Activated T-helper 2 cell treated with anti-CD3 and anti-CD28 coated beads, Interferon-gamma antibody, Interleukin-2, Interleukin-4, amounts not matched to agents 10 μg/mL and 5 μg/mL and 100 μg/mL, durations not matched to agents 14 hours and 24 hours and 36 hours (primary cell): ENCODE data around the gene TDRD5. TPM values are rescaled to one million over a fixed set of nuclear protein-coding genes. Genes with fewer than 3 reads are reported as not detected.
"Not testable (repeated sequence)": the region's sequence is repeated elsewhere in the genome, so short reads cannot be mapped to it uniquely, and the experiment has no call there.

ENCODE experiments used
- DNase-seq: peaks from one replicate; pipeline ENCODE4 v3.0.0; 2021; ENCODE audit warnings: low spot score
- H3K27ac Mint-ChIP-seq: one replicate; pipeline ENCODE4 v1.8.0; 2021; ENCODE audit warnings: mixed read lengths
- H3K27me3 Mint-ChIP-seq: one replicate; pipeline ENCODE4 v1.8.0; 2021; ENCODE audit warnings: low read depth, mixed read lengths
- H3K36me3 Mint-ChIP-seq: one replicate; pipeline ENCODE4 v1.8.0; 2021; ENCODE audit warnings: low read depth, mixed read lengths
- H3K4me1 Mint-ChIP-seq: one replicate; pipeline ENCODE4 v1.8.0; 2021; ENCODE audit warnings: low read depth, mixed read lengths
- H3K4me3 Mint-ChIP-seq: one replicate; pipeline ENCODE4 v1.8.0; 2021; ENCODE audit warnings: low read depth, mild to moderate bottlenecking, moderate library complexity, mixed read lengths
- H3K9me3 Mint-ChIP-seq: one replicate; pipeline ENCODE4 v1.8.0; 2021; ENCODE audit warnings: mixed read lengths
- intact Hi-C: fragments of 100-400 bp; cut with micrococcal nuclease; formaldehyde crosslinking; loops from one replicate; pipeline ENCODE4 v1.15.1; 2023
- total RNA-seq: library from RNA; stranded (reverse); gene quantifications from 2 replicates; pipeline ENCODE4 v1.2.3, GENCODE V29; 2022

Gene TDRD5
- total RNA-seq, 1 donor from 2014 or later = not detected

DNA sequence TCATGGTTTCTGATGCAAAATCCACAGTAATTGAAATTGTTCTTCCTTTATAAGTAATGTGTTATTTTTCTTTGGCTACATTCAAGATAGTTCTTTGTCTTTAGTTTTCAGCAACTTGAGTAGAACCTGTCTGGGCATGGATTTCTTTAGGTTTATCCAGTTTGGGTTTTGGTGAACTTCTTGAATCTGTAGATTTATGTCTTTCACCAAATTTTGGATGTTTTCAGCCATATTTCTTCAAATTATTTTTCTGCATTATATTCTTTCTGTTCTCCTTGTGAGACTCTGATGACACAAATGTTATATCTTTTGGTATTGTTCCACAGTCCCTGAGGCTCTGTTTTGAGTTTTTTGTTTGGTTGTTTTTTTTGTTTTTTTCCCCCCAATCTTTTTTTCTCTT is 69.4 kb downstream of the TDRD5 start:
- H3K27ac Mint-ChIP-seq = no peak overlapping the region
- DNase-seq = no peak
- H3K27me3 Mint-ChIP-seq = no peaks in the 10 kb centered on the region
- H3K4me1 Mint-ChIP-seq = no peaks in the 10 kb centered on the region
- no peak overlapping the region for H3K4me3 Mint-ChIP-seq
- intact Hi-C loops = no loop called here
- H3K36me3 Mint-ChIP-seq = no peaks in the 10 kb centered on the region
- no peaks in the 10 kb centered on the region for H3K9me3 Mint-ChIP-seq

DNA sequence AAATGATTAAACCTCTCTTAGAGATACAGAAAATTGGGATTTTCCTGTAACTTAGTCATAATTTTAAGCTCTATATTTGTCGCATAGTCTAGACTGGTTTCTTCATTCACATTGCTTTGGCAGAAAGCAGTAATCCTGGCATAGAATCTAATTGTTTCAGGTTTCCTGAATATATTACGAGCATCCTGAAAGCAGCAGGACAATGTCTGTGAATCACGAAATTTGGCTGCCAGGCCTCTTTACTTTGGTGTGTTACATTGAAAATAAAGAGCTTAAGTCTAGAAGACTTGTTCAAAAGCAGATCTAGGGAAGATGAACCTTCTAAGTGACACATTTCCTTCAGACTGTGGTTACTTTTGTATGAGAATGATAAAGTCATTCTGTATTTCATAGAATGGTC is 72.2 kb downstream of the TDRD5 start:
- no peaks in the 10 kb centered on the region for H3K9me3 Mint-ChIP-seq
- H3K4me3 Mint-ChIP-seq = no peak overlapping the region
- intact Hi-C loops = no loop called here
- H3K4me1 Mint-ChIP-seq = no peaks in the 10 kb centered on the region
- no peak for DNase-seq
- no peaks in the 10 kb centered on the region for H3K27me3 Mint-ChIP-seq
- H3K27ac Mint-ChIP-seq = no peak overlapping the region
- no peaks in the 10 kb centered on the region for H3K36me3 Mint-ChIP-seq

DNA sequence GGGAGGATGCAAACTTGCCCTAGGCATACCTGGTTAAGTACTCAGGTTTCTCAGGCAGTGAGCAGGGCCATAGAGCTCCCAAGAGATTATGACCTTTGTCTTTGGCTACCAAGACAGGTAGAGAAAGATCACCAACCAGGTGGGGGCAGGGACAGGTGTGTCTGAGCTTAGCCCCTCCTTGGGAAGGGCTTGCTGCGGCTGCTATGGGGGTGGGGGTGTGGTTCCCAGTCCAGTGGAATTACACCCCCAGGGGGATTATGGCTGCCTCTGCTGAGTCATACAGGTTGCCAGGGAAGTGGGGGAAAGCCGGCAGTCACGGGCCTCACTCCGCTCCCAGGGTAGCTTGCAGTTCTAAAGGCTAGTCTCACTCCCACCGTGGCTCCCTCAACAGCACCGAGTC is 86.2 kb downstream of the TDRD5 start:
- Mint-ChIP-seq H3K4me3 (no peak overlapping the region), H3K36me3 (no peaks in the 10 kb centered on the region)

DNA sequence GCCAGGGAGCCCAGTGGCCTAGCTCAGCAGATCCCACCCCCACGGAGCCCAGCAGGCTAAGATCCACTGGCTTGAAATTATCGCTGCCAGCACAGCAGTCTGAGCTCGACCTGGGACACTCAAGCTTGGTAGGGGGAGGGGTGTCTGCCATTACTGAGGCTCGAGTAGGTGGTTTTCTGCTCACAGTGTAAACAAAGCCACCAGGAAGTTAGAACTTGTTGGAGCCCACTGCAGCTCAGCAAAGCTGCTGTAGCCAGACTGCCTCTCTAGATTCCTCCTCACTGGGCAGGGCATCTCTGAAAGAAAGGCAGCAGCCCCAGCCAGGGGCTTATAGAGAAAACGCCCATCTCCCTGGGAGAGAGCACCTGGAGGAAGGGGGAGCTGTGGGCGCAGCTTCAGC is 102.9 kb downstream of the TDRD5 start:
- H3K27me3 Mint-ChIP-seq = peaks cover 10% of the 10 kb centered on the region
- H3K9me3 Mint-ChIP-seq, DNase-seq, intact Hi-C loops, H3K36me3 Mint-ChIP-seq, H3K27ac Mint-ChIP-seq, H3K4me1 Mint-ChIP-seq, H3K4me3 Mint-ChIP-seq: not testable (repeated sequence)

More for the DNA sequence above, 86.2 kb downstream of the TDRD5 start:
- no peak overlapping the region for H3K27ac Mint-ChIP-seq
- intact Hi-C loops = no loop called here
- no peak for DNase-seq
- H3K27me3 Mint-ChIP-seq = no peaks in the 10 kb centered on the region
- no peaks in the 10 kb centered on the region for H3K4me1 Mint-ChIP-seq
- H3K9me3 Mint-ChIP-seq = no peaks in the 10 kb centered on the region

DNA sequence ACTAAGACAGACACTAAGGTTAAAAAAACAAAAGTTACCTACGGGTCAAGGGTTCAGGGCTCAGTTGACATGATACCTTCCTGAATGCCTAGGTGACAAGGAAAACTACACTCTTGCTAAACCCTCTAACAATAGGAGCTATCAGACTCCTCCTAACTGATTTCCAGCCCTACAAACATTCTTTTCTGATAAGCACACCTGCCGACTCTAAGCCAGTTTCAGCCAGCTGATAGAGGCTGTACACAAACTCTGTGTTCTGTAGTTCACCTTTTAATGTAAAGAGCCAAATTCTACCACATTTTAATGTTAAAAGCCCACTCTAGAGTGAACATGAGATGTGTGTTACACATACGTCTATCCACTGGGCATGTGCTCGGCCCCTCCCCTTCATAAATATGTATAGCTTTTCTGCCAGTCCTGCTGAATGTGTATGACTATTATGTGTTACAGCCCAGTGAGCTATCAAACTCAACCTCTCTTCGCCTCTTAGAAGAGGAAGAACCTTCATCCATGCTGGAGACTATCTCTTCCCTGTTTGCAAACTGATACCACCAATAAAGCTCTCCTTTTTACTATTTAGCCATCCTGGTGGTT is 111.4 kb downstream of the TDRD5 start:
- Mint-ChIP-seq H3K36me3 (no peaks in the 10 kb centered on the region), H3K4me1 (peaks cover 2% of the 10 kb centered on the region), H3K27ac (no peak overlapping the region), H3K9me3 (no peaks in the 10 kb centered on the region), H3K4me3 (no peak overlapping the region), H3K27me3 (no peaks in the 10 kb centered on the region)
- no peak for DNase-seq
- intact Hi-C loops = loop anchor here (10.0 kb wide), 1 partner anchor 472 kb away; no protein-coding TSS in a partner anchor

DNA sequence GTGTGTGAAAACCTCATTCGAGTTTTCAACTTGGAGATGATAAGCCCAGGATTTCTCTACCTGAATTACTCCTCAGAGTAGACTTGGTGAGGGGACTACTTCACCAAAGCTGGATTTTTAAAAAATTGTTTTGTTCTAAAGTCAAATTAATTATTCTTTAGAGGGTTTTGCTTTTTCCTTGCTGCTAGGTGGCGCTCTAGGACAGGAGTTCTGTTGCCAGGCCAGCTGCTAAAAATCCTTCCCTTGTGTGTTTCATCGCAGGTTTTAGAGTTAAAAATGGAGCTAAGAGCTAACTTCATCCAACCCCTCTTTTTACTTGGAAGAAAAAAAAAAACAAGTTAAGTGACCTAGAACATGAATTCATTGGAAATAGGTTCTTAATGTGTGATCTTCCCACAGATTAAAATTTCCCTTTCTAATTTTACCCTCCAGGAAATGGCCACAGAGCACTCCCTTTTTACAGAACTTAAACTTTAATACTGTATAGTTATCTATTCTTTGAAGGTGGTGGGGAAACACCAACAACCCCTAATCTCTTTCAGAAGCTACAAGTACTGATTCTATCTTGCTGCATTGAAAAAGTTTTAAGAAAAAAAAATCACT is 114.8 kb downstream of the TDRD5 start:
- peak; percentile 40 for DNase-seq
- H3K4me1 Mint-ChIP-seq = peaks cover 5% of the 10 kb centered on the region
- no peaks in the 10 kb centered on the region for H3K36me3 Mint-ChIP-seq
- no peak overlapping the region for H3K4me3 Mint-ChIP-seq
- no peaks in the 10 kb centered on the region for H3K9me3 Mint-ChIP-seq
- H3K27me3 Mint-ChIP-seq = peaks cover 2% of the 10 kb centered on the region
- no peak overlapping the region for H3K27ac Mint-ChIP-seq
- intact Hi-C loops = loop anchor here (1.0 to 10.0 kb wide), 3 partner anchors 103 to 468 kb away; no protein-coding TSS in a partner anchor

DNA sequence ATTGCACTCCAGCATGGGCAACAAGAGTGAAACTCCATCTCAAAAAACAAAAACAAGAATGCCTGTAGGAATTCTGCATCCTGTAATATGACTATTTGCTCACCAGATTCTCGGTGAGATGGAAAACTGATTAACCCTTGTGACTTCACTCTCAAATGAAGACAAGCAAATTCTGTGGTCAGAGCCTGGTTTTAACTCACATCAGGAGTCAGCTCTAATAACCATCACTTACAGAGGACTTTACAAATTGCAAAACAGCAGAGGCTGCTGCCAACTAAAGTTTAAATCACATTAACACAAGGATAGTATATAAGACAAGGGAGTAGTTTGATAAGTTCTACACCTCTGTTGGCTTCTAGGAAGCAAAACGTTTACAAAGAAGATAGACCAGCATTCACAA is 115.8 kb downstream of the TDRD5 start:
- intact Hi-C loops = loop anchor here (10.0 kb wide), 1 partner anchor 467 kb away; no protein-coding TSS in a partner anchor
- H3K9me3 Mint-ChIP-seq = no peaks in the 10 kb centered on the region
- H3K36me3 Mint-ChIP-seq = no peaks in the 10 kb centered on the region
- peaks cover 2% of the 10 kb centered on the region for H3K27me3 Mint-ChIP-seq
- no peak overlapping the region for H3K27ac Mint-ChIP-seq
- DNase-seq = no peak
- H3K4me3 Mint-ChIP-seq = no peak overlapping the region
- peaks cover 5% of the 10 kb centered on the region for H3K4me1 Mint-ChIP-seq

DNA sequence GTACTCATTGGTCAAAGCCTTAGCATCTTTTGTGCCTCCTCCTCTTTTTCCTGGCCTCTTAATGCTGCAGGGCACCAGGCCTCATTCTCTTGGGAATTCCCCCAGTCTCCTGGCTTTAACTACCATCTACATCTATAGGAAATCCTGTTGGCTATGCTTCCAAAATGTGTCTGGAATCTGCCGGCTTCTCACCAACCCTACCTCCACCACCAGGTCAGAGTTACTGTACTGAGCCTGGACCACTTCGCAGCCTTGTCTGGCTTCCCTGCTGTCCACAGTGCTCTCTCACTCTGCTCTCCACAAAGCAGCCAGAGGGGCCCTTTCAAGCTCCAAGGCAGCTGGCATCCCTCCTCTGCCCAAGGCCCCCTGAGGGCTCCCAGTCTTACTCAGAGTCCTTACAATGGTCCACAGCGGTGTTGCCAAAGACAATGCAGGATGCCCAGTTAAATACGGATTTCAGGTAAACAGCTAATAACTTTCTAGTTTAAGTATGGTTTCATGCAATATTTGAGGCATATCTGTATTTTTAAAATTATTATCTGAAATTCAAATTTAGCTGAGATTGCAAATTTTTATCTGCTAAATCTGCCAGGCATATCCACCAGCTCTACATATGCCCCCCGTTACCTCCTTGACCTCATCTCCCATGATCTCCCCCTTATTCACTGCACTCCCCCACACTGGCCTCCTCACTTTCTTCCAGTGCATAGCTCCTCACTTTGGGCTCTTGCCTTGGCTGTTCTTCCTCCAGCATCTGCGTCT is 117.0 kb downstream of the TDRD5 start:
- peaks cover 5% of the 10 kb centered on the region for H3K4me1 Mint-ChIP-seq
- H3K4me3 Mint-ChIP-seq = no peak overlapping the region
- H3K27ac Mint-ChIP-seq = no peak overlapping the region
- peaks cover 8% of the 10 kb centered on the region for H3K9me3 Mint-ChIP-seq
- DNase-seq = no peak
- intact Hi-C loops = loop anchor here (10.0 kb wide), 1 partner anchor 466 kb away; no protein-coding TSS in a partner anchor
- H3K27me3 Mint-ChIP-seq = peaks cover 2% of the 10 kb centered on the region
- H3K36me3 Mint-ChIP-seq = no peaks in the 10 kb centered on the region

DNA sequence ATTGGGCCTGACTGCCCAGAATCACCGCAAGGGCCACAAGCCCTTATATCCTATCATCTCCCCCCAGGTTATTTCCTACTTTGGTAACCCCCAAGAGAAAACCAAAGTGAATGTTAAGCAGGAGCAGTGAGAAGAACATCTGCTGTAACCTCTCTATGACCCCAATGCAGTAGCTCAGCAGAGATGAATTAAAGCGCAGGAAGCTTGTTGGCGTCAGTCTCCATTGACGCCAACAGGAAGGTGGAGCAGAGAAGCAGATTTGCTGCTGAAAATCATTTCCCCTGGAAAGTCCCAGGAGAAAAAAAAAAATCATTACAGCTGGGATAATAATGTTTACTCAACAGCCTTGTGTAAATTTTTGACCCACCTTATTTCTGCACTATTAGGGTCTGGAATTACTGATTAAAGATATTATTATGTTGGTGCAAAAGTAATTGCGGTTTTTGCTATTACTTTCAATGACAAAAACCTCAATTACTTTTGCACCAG is 118.3 kb downstream of the TDRD5 start:
- Mint-ChIP-seq H3K9me3 (peaks cover 20% of the 10 kb centered on the region), H3K27me3 (peaks cover 2% of the 10 kb centered on the region), H3K27ac (peak overlapping the region; percentile 49), H3K36me3 (peaks cover under 1% of the 10 kb centered on the region), H3K4me3 (no peak overlapping the region), H3K4me1 (peaks cover 5% of the 10 kb centered on the region)
- intact Hi-C loops = loop anchor here (10.0 kb wide), 1 partner anchor 465 kb away; no protein-coding TSS in a partner anchor
- DNase-seq = no peak

DNA sequence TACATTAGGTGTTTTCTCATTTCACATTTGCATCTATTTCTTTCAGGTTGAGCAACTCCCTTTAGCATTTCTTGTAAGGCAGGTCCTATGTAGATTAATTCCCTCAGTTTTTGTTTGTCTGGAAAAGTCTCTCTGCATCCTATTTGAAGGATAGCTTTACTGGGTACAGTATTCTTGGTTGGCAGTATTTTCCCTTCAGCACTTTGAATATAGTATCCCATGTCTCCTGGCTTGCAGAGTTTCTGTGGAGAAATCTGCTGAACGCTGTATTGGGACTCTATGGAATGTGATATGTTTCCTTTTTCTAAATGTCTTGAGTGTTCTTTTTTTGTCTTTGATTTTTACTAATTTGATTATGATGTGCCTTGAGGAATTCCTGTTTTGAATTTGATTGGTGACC is 122.5 kb downstream of the TDRD5 start:
- Mint-ChIP-seq H3K36me3 (peaks cover 3% of the 10 kb centered on the region), H3K27ac (no peak overlapping the region), H3K4me1 (peaks cover 3% of the 10 kb centered on the region), H3K27me3 (no peaks in the 10 kb centered on the region), H3K9me3 (peaks cover 56% of the 10 kb centered on the region), H3K4me3 (no peak overlapping the region)
- DNase-seq = no peak
- intact Hi-C loops = no loop called here

DNA sequence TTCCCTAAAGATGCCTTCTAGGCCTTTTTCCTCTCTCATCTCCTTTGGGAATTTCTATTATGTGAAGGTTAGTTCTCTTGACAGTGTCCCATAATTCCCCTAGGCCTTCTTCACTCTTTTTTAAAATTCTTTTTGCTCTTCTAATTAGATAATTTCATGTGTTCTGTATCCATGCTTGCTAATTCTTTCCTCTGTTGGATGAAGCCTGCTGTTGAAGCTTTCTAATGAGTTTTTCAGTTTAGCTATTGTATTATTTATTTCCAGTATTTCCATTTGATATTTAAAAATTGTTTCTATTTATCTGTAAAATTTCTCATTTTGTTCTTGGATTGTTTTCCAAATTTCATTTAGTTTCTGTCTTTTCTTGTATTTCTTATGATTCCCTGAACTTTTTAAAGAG is 123.0 kb downstream of the TDRD5 start:
- Mint-ChIP-seq H3K4me3 (no peak overlapping the region), H3K27ac (no peak overlapping the region), H3K27me3 (no peaks in the 10 kb centered on the region), H3K9me3 (peaks cover 61% of the 10 kb centered on the region), H3K4me1 (peaks cover 2% of the 10 kb centered on the region), H3K36me3 (peaks cover 3% of the 10 kb centered on the region)
- no peak for DNase-seq
- intact Hi-C loops = no loop called here

DNA sequence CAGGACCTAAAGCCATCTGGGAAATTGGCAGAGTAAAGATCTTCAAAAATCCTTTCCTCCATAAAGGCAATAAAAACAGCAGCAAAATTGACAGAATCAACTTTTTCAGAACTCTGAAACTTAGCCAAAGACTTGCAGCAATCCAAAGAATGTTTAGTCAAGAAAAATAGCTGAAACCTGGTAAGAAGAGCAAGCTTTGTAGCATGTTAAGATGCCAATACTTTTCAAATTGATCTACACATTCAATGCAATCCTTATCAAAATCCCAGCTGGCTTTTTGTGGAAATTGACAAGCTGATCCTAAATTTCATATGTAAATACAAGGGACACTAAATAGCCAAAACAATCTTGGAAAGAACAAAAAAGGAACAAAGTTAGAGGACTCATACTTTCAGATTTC is 127.6 kb downstream of the TDRD5 start:
- Mint-ChIP-seq H3K36me3 (peaks cover 3% of the 10 kb centered on the region), H3K9me3 (peaks cover 56% of the 10 kb centered on the region), H3K27ac (no peak overlapping the region), H3K27me3 (no peaks in the 10 kb centered on the region), H3K4me3 (no peak overlapping the region), H3K4me1 (no peaks in the 10 kb centered on the region)
- intact Hi-C loops = no loop called here
- DNase-seq = no peak

DNA sequence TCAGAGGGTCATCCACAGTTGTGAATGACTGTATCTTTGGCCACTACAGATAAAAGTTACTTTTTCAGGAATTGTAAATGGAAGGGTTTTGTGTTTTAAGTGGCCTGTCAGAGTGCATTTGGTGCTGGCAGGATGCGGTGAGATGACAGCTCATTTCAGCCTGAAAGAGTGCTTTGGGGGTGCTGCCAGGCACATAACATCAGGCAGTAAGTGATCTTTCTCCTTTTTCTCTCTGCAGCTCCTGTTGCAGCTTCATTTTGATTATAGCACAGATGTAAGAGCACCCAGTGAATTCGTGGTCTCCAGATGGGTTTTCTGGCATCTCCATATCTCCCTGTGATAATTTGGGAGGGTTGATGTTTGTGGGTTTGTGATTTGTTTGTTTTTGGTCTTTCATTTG is 136.6 kb downstream of the TDRD5 start:
- H3K4me1 Mint-ChIP-seq = peaks cover 1% of the 10 kb centered on the region
- no peak for DNase-seq
- H3K4me3 Mint-ChIP-seq = no peak overlapping the region
- intact Hi-C loops = no loop called here
- no peaks in the 10 kb centered on the region for H3K9me3 Mint-ChIP-seq
- no peaks in the 10 kb centered on the region for H3K36me3 Mint-ChIP-seq
- H3K27me3 Mint-ChIP-seq = peaks cover 3% of the 10 kb centered on the region
- no peak overlapping the region for H3K27ac Mint-ChIP-seq
